ENCODE measurements around the gene ACP6. TPM values are rescaled to one million over a fixed set of nuclear protein-coding genes. Genes with fewer than 3 reads are reported as not detected.

Gene ACP6
- total and polyA plus RNA-seq, 2 of the 13 experiments (the other 11 are each of a cell fraction or from before 2014, with no cell fraction given), result 18.1 to 33.7 TPM

GRCh38 chr1:147670319-147671001 lies at the start of gene ACP6 (continued):
- TF ChIP-seq SPEN (CRISPR knock-in tag; IDR thresholded peaks at IDR 0.05; ENCODE audit: low read depth) (0 out of 2 replicates have a peak, but pooled peaks have one; percentile 71), NR0B2 (CRISPR knock-in tag; IDR thresholded peaks at IDR 0.05) (peak; percentile 64; the same call in 1 of the 2 replicates), ZNF350 (CRISPR knock-in tag; IDR thresholded peaks at IDR 0.05; ENCODE audit: borderline replicate concordance, low read depth) (peak; percentile 68), DR1 (CRISPR knock-in tag; IDR thresholded peaks at IDR 0.05) (peak; percentile 21; the same call in 1 of the 2 replicates), MED8 (CRISPR knock-in tag; IDR thresholded peaks at IDR 0.05; ENCODE audit: insufficient replicate concordance) (peak; percentile 57), CREM (IDR thresholded peaks at IDR 0.05) (peak; percentile 81), CREM (CRISPR knock-in tag; IDR thresholded peaks at IDR 0.05) (no peak), ZNF724P (CRISPR knock-in tag; IDR thresholded peaks at IDR 0.05; ENCODE audit: borderline replicate concordance) (no peak), ZNF580 (CRISPR knock-in tag; IDR thresholded peaks at IDR 0.05; ENCODE audit: borderline replicate concordance, low read depth) (no peak; the same call in 1 of the 2 replicates), SP4 (CRISPR knock-in tag; IDR thresholded peaks at IDR 0.05) (peak; percentile 66), MTERF4 (CRISPR knock-in tag; IDR thresholded peaks at IDR 0.05) (peak; percentile 40; the same call in 1 of the 2 replicates), HDAC1 (CRISPR knock-in tag; IDR thresholded peaks at IDR 0.05) (peak; percentile 69), SAP130 (CRISPR knock-in tag; IDR thresholded peaks at IDR 0.05; ENCODE audit: low read depth) (peak; percentile 75; the same call in 1 of the 2 replicates), ZNF672 (CRISPR knock-in tag; IDR thresholded peaks at IDR 0.05) (no peak), BORCS8-MEF2B (CRISPR knock-in tag; IDR thresholded peaks at IDR 0.05) (peak; percentile 66; the same call in 1 of the 2 replicates), KMT2B (CRISPR knock-in tag; IDR thresholded peaks at IDR 0.05) (peak; percentile 58; the same call in 1 of the 2 replicates), BCL6 (CRISPR knock-in tag; IDR thresholded peaks at IDR 0.05) (peak; percentile 9; the same call in 1 of the 2 replicates), SP5 (CRISPR knock-in tag; IDR thresholded peaks at IDR 0.05; ENCODE audit: borderline replicate concordance, low read depth) (peak; percentile 41; the same call in 1 of the 2 replicates), ZFX (CRISPR knock-in tag; IDR thresholded peaks at IDR 0.05; ENCODE audit: low read depth) (peak; percentile 94), ZNF768 (CRISPR knock-in tag; IDR thresholded peaks at IDR 0.05) (0 out of 2 replicates have a peak, but pooled peaks have one; percentile 47), JDP2 (CRISPR knock-in tag; IDR thresholded peaks at IDR 0.05; ENCODE audit: borderline replicate concordance) (no peak), ZNF331 (CRISPR knock-in tag; IDR thresholded peaks at IDR 0.05) (0 out of 2 replicates have a peak, but pooled peaks have one; percentile 46), ZGPAT (CRISPR knock-in tag; IDR thresholded peaks at IDR 0.05) (0 out of 2 replicates have a peak, but pooled peaks have one; percentile 51)
- TF ChIP-seq, protein P1, sequence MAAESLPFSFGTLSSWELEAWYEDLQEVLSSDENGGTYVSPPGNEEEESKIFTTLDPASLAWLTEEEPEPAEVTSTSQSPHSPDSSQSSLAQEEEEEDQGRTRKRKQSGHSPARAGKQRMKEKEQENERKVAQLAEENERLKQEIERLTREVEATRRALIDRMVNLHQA (CRISPR knock-in tag; IDR thresholded peaks at IDR 0.05), result no peak
- TF ChIP-seq, protein P2, sequence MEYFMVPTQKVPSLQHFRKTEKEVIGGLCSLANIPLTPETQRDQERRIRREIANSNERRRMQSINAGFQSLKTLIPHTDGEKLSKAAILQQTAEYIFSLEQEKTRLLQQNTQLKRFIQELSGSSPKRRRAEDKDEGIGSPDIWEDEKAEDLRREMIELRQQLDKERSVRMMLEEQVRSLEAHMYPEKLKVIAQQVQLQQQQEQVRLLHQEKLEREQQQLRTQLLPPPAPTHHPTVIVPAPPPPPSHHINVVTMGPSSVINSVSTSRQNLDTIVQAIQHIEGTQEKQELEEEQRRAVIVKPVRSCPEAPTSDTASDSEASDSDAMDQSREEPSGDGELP (IDR thresholded peaks at IDR 0.05; ENCODE audit: borderline replicate concordance, low read depth), result peak; percentile 63; the same call in 1 of the 2 replicates
